ENCODE results near the gene ETV1. TPM values are rescaled to one million over a fixed set of nuclear protein-coding genes. Genes with fewer than 3 reads are reported as not detected.

The ETV1 gene
- total RNA-seq, 2 experiments from 2014 or later: not detected

- no peaks in the 10 kb centered on the region for H3K4me1 ChIP-seq (ENCODE audit: insufficient read depth, low read length)
- Mint-ChIP-seq H3K9me3 (peaks cover 3% of the 10 kb centered on the region), H3K4me3 (no peak overlapping the region), H3K27me3 (no peaks in the 10 kb centered on the region), H3K36me3 (ENCODE audit: low read depth) (no peaks in the 10 kb centered on the region), H3K27ac (no peak overlapping the region), H3K4me1 (ENCODE audit: low read depth) (no peaks in the 10 kb centered on the region)
- ChIA-PET POLR2A (no interaction called here), CTCF (no interaction called here)
- H3K27ac ChIP-seq (ENCODE audit: low read depth in 1 of 2, low read length in 2 of 2): no peak overlapping the region
- no peaks in the 10 kb centered on the region for H3K27me3 ChIP-seq (ENCODE audit: control insufficient read depth in 1 of 2, insufficient read depth in 2 of 2, low read length in 2 of 2)
- TF ChIP-seq CTCF (IDR thresholded peaks at IDR 0.05): no peak
- DNase-seq (no peak), ATAC-seq (ENCODE audit: poor library complexity) (no peak)
- H3K36me3 ChIP-seq (ENCODE audit: insufficient read depth, low read length): no peaks in the 10 kb centered on the region
- no peak overlapping the region for H3K4me3 ChIP-seq (ENCODE audit: low read length)
- intact Hi-C loops (cut with DNase I, micrococcal nuclease): no loop called here
- H3K9me3 ChIP-seq (ENCODE audit: control insufficient read depth in 1 of 2, insufficient read depth in 1 of 2, low read length in 2 of 2): peaks cover 0 to 4% of the 10 kb centered on the region in 2 experiments
Measured at GRCh38 chr7:14018751-14019150, 29.3 kb upstream of the ETV1 start.

- Histone ChIP-seq H3K4me3 (ENCODE audit: low read length) (no peak overlapping the region), H3K36me3 (ENCODE audit: insufficient read depth, low read length) (no peaks in the 10 kb centered on the region), H3K4me1 (ENCODE audit: insufficient read depth, low read length) (no peaks in the 10 kb centered on the region), H3K9me3 (ENCODE audit: control insufficient read depth in 1 of 2, insufficient read depth in 1 of 2, low read length in 2 of 2) (peaks cover 0 to 4% of the 10 kb centered on the region in 2 experiments), H3K27ac (ENCODE audit: low read depth in 1 of 2, low read length in 2 of 2) (no peak overlapping the region), H3K27me3 (ENCODE audit: control insufficient read depth in 1 of 2, insufficient read depth in 2 of 2, low read length in 2 of 2) (no peaks in the 10 kb centered on the region)
- ATAC-seq (ENCODE audit: poor library complexity): no peak
- Mint-ChIP-seq H3K36me3 (ENCODE audit: low read depth) (no peaks in the 10 kb centered on the region), H3K27ac (no peak overlapping the region), H3K9me3 (peaks cover 3% of the 10 kb centered on the region), H3K4me3 (no peak overlapping the region), H3K4me1 (ENCODE audit: low read depth) (no peaks in the 10 kb centered on the region), H3K27me3 (no peaks in the 10 kb centered on the region)
- ChIA-PET POLR2A (no interaction called here), CTCF (no interaction called here)
- no peak for TF ChIP-seq CTCF (IDR thresholded peaks at IDR 0.05)
- no peak for DNase-seq
- intact Hi-C loops (cut with DNase I, micrococcal nuclease): no loop called here
Measured at GRCh38 chr7:14016950-14017349, 27.5 kb upstream of the ETV1 start.

- no peak overlapping the region for H3K27ac Mint-ChIP-seq
- H3K9me3 ChIP-seq (ENCODE audit: control insufficient read depth in 1 of 2, insufficient read depth in 1 of 2, low read length in 2 of 2): peaks cover 0 to 4% of the 10 kb centered on the region in 2 experiments
- CTCF ChIA-PET: no interaction called here
- H3K4me3 ChIP-seq (ENCODE audit: low read length): no peak overlapping the region
- ATAC-seq (ENCODE audit: poor library complexity) (no peak), DNase-seq (no peak)
- H3K27me3 ChIP-seq (ENCODE audit: control insufficient read depth in 1 of 2, insufficient read depth in 2 of 2, low read length in 2 of 2): no peaks in the 10 kb centered on the region
- H3K27ac ChIP-seq (ENCODE audit: low read depth in 1 of 2, low read length in 2 of 2): no peak overlapping the region
- peaks cover 3% of the 10 kb centered on the region for H3K9me3 Mint-ChIP-seq
- H3K4me1 ChIP-seq (ENCODE audit: insufficient read depth, low read length): no peaks in the 10 kb centered on the region
- no peaks in the 10 kb centered on the region for H3K27me3 Mint-ChIP-seq
- TF ChIP-seq CTCF (IDR thresholded peaks at IDR 0.05): no peak
- H3K4me1 Mint-ChIP-seq (ENCODE audit: low read depth): no peaks in the 10 kb centered on the region
- POLR2A ChIA-PET: no interaction called here
- intact Hi-C loops (cut with DNase I, micrococcal nuclease): no loop called here
- no peaks in the 10 kb centered on the region for H3K36me3 ChIP-seq (ENCODE audit: insufficient read depth, low read length)
- no peaks in the 10 kb centered on the region for H3K36me3 Mint-ChIP-seq (ENCODE audit: low read depth)
- no peak overlapping the region for H3K4me3 Mint-ChIP-seq
Measured at GRCh38 chr7:14013898-14014297, 24.4 kb upstream of the ETV1 start.
